Inflammatory macrophage treated with lipopolysaccharide for 4 hours (primary cell): ENCODE data around the gene RNF212B.
A peak's percentile ranks its signal among the peaks of the same experiment; 100 is the strongest.

Source experiments
- DNase-seq: peaks from one replicate; pipeline ENCODE4 v3.0.0-alpha.2; 2020

The RNF212B gene

GRCh38 chr14:23297096-23297495 lies 59.4 kb downstream of the RNF212B start:
- no peak for DNase-seq

GRCh38 chr14:23297611-23298277 lies 60.0 kb downstream of the RNF212B start:
- DNase-seq: no peak

DNA sequence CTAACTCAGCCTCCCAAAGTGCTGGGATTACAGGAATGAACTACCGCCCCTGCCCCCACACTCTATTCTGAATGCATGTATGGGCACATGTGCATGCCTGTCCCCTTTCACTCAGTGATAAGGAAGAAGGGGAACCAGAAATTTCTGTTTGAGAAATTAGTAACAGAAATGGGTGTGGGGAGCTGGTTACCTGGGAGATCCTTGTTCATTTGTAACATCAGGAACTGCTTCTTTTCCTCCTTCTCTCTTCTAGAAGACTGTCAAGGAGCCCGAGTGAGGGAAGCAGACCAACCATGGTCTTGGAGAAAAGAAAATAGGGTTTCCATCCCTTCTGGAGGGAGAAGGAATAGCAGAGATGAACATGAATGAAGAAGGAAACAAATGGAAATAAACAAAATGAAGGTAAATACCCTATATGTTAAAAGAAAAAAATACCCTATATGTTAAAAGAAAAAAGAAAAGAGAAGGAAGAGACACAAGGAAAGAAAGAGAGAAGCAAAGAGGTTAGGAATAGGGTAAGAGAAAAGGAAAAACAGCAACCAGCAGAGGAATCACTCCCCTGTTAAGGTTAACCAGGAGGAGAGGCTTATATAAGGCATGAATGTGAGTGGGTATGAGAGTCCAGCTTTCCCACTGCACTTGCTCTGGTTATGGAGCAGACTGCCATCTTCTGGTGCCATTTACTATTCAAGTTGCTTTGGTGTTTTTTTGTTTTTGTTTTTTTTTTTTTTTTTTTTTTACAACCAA lies 61.6 kb downstream of the RNF212B start:
- DNase-seq: peak; percentile 69

- DNase-seq: peak; percentile 34
These were observed 62.4 kb downstream of the RNF212B start for GRCh38 chr14:23299986-23300686.

DNA sequence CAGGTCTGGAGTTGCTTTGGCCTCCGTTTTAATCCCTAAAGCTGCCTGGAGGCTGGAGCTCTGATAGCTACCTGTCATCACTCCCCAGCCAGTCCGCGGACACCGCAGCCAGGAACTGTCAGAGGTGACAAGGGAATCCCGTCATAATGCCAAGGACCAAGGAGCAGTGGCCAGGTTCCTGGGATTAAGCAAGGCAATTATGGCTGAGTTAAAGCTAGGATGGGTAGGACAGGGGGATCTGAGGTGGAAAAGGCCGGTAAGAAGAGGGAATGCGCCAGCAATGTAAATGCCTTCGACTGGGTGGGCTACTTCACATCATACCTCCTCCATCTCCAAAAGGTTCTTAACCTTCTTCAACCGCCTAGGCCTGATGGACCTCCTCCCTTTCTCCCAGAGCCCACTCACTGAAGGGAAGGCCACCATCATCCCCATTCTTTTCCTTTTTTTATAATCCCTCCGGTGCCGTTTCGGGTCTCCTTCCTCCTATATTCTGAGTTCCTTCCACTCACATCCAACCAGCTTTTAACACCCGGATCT lies 63.0 kb downstream of the RNF212B start:
- DNase-seq: peak; percentile 37

GRCh38 chr14:23301288-23301968 lies 63.7 kb downstream of the RNF212B start:
- peak; percentile 99 for DNase-seq

GRCh38 chr14:23301969-23302289 lies 64.2 kb downstream of the RNF212B start:
- DNase-seq: no peak

- peak; percentile 51 for DNase-seq
These were observed 64.8 kb downstream of the RNF212B start, which contains the start of gene PPP1R3E for GRCh38 chr14:23302290-23303225. TSS of gene PPP1R3E (minus strand) at chr14:23302859. CDS start at chr14:23302576, 283 bp downstream.

DNA sequence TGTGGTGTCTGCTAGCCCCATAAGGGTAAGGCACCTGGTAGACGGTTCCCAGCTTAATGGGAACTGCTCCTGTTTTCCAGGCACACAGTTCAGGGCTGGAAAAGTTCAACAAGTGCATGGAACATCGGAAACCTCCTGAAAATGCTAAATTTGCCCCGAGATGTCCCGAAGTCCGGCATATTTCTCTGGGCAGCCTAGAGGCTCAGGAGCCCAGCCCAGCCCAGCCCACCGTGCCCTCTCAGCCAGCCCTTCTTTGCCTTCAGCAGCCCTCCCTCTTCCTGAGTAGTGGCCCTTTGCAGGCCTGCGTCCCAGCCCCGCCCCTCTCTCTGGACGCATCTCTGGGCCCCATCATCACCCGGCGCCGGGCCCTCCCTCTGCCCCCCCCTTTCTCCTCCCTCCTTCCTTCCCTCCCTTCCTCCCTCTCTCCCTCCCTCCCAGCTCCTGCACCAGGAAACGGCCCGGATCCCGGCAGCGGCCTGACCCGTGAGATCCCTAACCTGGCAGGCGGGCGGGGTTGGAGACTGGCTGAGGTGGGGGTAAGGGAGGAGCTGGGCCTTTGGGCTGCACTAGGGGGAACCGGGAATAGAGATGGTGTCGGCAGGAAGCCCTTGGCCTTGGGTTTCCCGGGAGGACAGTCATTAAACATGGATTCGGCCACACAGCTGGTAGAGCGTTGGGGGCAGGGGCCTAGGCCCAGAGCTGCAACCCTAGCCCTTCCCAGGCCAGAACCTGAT lies 68.8 kb downstream of the RNF212B start, which contains the start of gene BCL2L2:
Gene BCL2L2 (plus strand): TSS at position 422 of the 734 bp plus-strand sequence. CDS start 935 bp downstream, outside the sequence.
- peak; percentile 76 for DNase-seq

DNA sequence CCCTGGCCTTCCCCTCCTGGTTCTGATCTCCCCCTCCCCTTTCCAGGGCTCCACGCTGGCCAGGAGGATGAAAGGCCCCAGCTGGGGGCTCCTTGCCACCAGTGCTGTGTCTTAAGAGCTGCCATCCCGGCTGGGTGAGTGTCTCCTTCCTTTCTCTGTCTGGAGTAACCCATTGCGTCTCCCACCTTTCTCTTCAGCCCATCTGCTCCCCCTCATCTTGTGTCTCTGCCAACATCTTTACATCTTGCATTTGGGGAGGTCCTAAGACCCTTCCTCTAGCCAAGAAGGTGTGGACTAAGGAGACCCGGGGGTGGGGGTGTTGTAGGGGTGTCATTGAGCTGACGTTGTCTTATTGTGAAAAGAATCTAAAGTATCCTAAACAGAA lies 69.4 kb downstream of the RNF212B start:
- no peak for DNase-seq

GRCh38 chr14:23307687-23308644 lies 70.2 kb downstream of the RNF212B start:
- peak; percentile 31 for DNase-seq

- DNase-seq: no peak
These were observed 71.1 kb downstream of the RNF212B start for GRCh38 chr14:23308721-23309445.

GRCh38 chr14:23310546-23310945 lies 72.8 kb downstream of the RNF212B start:
- no peak for DNase-seq

DNA sequence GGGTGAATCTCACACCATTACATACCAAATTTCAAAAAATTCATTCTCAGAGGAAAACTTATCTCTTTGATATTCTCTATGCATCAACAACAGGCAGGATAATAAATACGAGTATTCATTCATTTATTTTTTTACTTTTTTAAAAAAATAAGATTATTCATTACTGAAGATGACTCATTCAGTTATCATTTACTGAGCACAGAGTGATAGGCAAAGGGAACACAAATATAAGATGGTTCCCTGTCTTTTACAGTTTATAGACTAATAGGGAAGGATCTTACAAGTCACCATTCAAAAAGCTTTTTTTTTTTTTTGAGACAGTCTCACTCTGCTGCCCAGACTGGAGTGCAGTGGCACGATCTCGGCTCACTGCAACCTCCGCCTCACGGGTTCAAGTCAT lies 78.6 kb downstream of the RNF212B start:
- no peak for DNase-seq

- DNase-seq: no peak
These were observed 82.2 kb downstream of the RNF212B start for GRCh38 chr14:23319746-23320583.

DNA sequence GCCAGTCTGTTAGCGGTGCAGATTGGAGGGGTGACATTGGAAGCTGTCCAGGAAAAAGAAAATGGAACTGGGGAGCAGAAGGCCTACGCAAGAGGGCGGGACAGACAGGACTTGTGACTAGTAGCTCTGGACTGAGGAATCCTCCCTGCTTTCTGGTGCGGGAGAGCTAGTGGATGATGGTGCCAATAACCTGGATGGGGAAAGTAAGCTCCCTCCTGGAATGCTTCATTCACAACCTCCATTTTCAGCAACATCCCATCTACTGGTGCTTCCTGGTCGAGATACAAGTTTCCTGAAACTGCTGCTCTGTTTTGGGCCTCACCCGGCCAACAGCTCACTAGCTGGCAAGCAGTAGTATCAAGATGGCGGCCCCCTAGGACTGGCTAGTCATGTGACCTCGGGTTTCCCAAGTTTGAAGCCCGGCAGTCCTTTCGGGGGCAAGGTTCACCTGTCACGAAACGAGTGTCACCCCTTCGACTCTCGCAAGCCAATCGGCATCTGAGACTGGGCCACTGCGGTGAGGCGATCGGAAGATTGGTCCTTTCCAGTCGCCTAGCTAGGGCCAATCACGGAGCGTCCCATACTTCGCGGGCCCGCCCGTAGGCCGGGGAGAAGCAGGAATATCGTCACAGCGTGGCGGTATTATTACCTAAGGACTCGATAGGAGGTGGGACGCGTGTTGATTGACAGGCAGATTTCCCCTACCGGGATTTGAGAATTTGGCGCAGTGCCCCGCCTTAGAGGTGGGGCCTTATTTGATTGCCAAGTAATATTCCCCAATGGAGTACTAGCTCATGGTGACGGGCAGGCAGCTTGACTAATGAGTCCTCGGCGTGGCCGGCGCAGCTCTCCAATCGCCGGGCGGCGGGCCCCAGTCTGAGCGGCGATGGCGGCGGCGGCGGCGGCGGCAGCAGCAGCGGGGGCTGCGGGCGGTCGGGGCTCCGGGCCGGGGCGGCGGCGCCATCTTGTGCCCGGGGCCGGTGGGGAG lies 83.1 kb downstream of the RNF212B start, which contains the start of gene PABPN1:
Gene PABPN1 (plus strand): TSS at position 874 of the 988 bp plus-strand sequence. CDS start 13 bp downstream, at position 887.
- peak; percentile 100 for DNase-seq
